SK-N-SH treated with all-trans-retinoic acid at 6 μM for 48 hours (cell line): ENCODE data around the gene SLC12A7.

Source experiments
- ARNTL ChIP-seq: fragments of 450-650 bp; formaldehyde crosslinking; IDR thresholded peaks from 2 replicates; pipeline ENCODE4 v1.5.0; 2020; ENCODE audit warnings: low read depth, mild to moderate bottlenecking, moderate library complexity, borderline replicate concordance
- BACH2 ChIP-seq: fragments of 250-450 bp; sonication (Bioruptor Pico); IDR thresholded peaks from 2 replicates; pipeline ENCODE4 v1.9.0; 2021; ENCODE audit warnings: mild to moderate bottlenecking, borderline replicate concordance
- OSR1 ChIP-seq: fragments of 250-450 bp; sonication (Bioruptor Pico); IDR thresholded peaks from 2 replicates; pipeline ENCODE4 v1.8.0; 2022; ENCODE audit warnings: moderate library complexity, mild to moderate bottlenecking, inconsistent platforms
- RARB ChIP-seq: fragments of 250-450 bp; sonication (Bioruptor Pico); IDR thresholded peaks from 2 replicates; pipeline ENCODE4 v1.8.0; 2021; ENCODE audit warnings: mild to moderate bottlenecking, moderate library complexity
- ZC3H10 ChIP-seq: fragments of 250-450 bp; sonication (Bioruptor Pico); IDR thresholded peaks from 2 replicates; pipeline ENCODE4 v1.5.1; 2021; ENCODE audit warnings: mild to moderate bottlenecking, moderate library complexity
- ZFP30 ChIP-seq: fragments of 450-650 bp; formaldehyde crosslinking; IDR thresholded peaks from 2 replicates; pipeline ENCODE4 v1.5.0; 2022; ENCODE audit warnings: mild to moderate bottlenecking, moderate library complexity
- ZNF565 ChIP-seq: fragments of 450-650 bp; formaldehyde crosslinking; conservative IDR thresholded peaks from 2 replicates; pipeline ENCODE4 v1.5.0; 2020; ENCODE audit warnings: low read depth, mild to moderate bottlenecking, moderate library complexity
- TF ChIP-seq, protein P1 (sequence below): fragments of 250-450 bp; sonication (Bioruptor Pico); IDR thresholded peaks from 2 replicates; pipeline ENCODE4 v1.8.0; 2020; ENCODE audit warnings: mild to moderate bottlenecking, moderate library complexity, borderline replicate concordance
- TF ChIP-seq, protein P2 (sequence below): fragments of 250-450 bp; sonication (Bioruptor Pico); IDR thresholded peaks from 2 replicates; pipeline ENCODE4 v1.5.1; 2020; ENCODE audit warnings: low read depth, mild to moderate bottlenecking, moderate library complexity

DNA sequence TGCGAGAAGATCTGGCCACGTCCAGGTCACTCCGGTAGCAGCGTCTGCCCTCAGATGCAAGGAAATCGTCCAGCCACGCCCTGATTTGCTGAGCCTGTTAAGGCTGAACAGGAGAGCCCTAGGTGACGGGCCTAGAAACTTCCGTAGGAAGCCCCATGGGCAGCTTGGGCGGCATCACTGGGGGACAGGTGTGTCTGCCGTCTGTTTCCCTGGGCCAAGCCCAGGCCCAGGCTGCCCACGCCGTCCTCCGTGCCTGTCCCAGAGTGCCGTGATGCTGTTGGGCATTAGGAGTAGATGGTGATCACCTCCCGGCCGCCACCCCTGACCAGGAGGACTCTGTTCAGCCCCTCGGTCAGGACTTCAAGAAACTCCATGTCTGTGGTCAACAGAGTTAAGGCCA is 59.8 kb downstream of the SLC12A7 start:
- TF ChIP-seq OSR1 (CRISPR knock-in tag) (no peak), ARNTL (CRISPR knock-in tag) (no peak), ZNF565 (CRISPR knock-in tag) (no peak), RARB (CRISPR knock-in tag) (no peak), BACH2 (CRISPR knock-in tag) (no peak), ZFP30 (no peak), ZC3H10 (CRISPR knock-in tag) (no peak)
- TF ChIP-seq, protein P1, sequence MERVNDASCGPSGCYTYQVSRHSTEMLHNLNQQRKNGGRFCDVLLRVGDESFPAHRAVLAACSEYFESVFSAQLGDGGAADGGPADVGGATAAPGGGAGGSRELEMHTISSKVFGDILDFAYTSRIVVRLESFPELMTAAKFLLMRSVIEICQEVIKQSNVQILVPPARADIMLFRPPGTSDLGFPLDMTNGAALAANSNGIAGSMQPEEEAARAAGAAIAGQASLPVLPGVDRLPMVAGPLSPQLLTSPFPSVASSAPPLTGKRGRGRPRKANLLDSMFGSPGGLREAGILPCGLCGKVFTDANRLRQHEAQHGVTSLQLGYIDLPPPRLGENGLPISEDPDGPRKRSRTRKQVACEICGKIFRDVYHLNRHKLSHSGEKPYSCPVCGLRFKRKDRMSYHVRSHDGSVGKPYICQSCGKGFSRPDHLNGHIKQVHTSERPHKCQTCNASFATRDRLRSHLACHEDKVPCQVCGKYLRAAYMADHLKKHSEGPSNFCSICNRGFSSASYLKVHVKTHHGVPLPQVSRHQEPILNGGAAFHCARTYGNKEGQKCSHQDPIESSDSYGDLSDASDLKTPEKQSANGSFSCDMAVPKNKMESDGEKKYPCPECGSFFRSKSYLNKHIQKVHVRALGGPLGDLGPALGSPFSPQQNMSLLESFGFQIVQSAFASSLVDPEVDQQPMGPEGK (CRISPR knock-in tag): no peak
- TF ChIP-seq, protein P2, sequence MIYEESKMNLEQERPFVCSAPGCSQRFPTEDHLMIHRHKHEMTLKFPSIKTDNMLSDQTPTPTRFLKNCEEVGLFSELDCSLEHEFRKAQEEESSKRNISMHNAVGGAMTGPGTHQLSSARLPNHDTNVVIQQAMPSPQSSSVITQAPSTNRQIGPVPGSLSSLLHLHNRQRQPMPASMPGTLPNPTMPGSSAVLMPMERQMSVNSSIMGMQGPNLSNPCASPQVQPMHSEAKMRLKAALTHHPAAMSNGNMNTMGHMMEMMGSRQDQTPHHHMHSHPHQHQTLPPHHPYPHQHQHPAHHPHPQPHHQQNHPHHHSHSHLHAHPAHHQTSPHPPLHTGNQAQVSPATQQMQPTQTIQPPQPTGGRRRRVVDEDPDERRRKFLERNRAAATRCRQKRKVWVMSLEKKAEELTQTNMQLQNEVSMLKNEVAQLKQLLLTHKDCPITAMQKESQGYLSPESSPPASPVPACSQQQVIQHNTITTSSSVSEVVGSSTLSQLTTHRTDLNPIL (CRISPR knock-in tag): no peak
